Activated CD8-positive, alpha-beta memory T cell treated with anti-CD3 and anti-CD28 coated beads for 1 hour (primary cell): ENCODE results near the gene ATF4.
"Not testable (repeated sequence)": the region's sequence is repeated elsewhere in the genome, so short reads cannot be mapped to it uniquely, and the experiment has no call there.

ENCODE experiments used
- DNase-seq, 2 donors: peaks; one replicate each; pipeline ENCODE4 v3.0.0-alpha.2; 2020; ENCODE audit warnings: low read depth in 1 of 2; ENCODE audit errors: extremely low read depth in 1 of 2

The ATF4 gene

GRCh38 chr22:39489094-39490068, 31.0 kb upstream of the ATF4 start:
- DNase-seq: no peak

- DNase-seq: peak; percentile 41 to 59
Observed at GRCh38 chr22:39490135-39490798, 30.1 kb upstream of the ATF4 start.

DNA sequence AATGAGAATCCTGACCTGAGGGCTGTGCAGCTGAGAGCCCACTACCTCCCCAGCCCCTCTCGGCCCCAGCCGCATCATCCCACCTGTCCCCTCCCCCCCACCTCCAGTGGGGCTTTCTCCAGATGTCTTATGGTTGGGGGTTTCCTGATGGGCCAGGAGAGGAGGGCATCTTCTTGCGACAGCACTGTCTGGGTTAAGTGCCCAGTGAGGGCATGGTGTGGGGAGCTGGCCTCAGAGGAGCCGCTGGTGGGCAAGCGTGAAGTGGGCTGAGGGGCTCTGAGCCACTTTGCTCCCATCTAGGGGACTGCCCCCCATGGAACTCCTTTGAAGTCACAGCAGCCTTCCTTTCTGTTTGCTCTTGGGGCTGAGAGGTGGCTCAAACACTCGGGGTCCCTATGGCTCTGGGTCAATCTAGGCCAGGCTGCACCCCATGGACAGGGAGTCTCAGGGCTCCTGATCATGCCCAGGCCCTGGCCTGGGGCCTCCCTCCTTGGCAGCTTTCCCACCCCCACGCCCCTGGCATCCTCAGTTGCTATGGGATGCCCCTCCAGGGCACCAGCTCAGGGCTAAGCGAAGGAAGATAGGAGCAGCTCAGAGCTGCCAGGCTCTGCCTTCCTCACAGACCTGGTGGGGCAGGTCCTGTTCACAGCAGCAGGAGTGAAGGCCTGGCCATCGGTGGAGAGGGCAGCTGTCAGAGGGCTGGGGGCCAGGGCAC, 29.2 kb upstream of the ATF4 start:
- DNase-seq: no peak

GRCh38 chr22:39491696-39492095, 28.7 kb upstream of the ATF4 start:
- no peak for DNase-seq

GRCh38 chr22:39492186-39492585, 28.2 kb upstream of the ATF4 start:
- DNase-seq: no peak

DNA sequence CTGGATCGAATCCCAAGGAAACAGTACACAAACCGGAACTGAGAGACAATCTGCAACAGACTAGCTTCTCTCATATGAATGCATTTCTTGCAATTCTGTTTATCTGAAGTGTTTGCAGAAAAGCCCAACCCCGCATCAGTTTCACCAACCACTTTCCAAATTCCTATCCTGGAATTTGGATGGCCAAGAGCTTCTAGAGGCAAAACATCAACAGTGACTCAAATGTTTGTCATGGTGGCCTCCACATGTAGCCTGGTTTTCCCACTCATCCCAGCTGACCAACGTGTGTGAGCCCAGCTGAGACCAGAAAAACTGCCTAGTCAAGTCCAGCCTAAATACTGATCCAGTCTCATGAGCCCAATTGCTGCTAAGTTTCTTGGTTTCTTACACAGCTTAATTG, 26.6 kb upstream of the ATF4 start:
- DNase-seq: no peak

GRCh38 chr22:39494471-39495120, 25.8 kb upstream of the ATF4 start:
- DNase-seq: no peak

GRCh38 chr22:39496131-39496838, 24.1 kb upstream of the ATF4 start:
- DNase-seq: peak in 1 of 2 donors; percentile 36

- DNase-seq: no peak
Observed at GRCh38 chr22:39497429-39497828, 22.9 kb upstream of the ATF4 start.

GRCh38 chr22:39498368-39498767, 22.0 kb upstream of the ATF4 start:
- no peak for DNase-seq

- DNase-seq: no peak
Observed at GRCh38 chr22:39498802-39499201, 21.6 kb upstream of the ATF4 start.

GRCh38 chr22:39500101-39500500, 20.3 kb upstream of the ATF4 start:
- no peak for DNase-seq

GRCh38 chr22:39501644-39502108, 18.7 kb upstream of the ATF4 start:
- DNase-seq: no peak

GRCh38 chr22:39502109-39502788, 18.1 kb upstream of the ATF4 start, which contains the start of gene MIEF1:
Gene MIEF1, plus strand, starts transcription at chr22:39502290. Its CDS starts 9,005 bp downstream, at chr22:39511295.
- DNase-seq: peak; percentile 70 to 81

DNA sequence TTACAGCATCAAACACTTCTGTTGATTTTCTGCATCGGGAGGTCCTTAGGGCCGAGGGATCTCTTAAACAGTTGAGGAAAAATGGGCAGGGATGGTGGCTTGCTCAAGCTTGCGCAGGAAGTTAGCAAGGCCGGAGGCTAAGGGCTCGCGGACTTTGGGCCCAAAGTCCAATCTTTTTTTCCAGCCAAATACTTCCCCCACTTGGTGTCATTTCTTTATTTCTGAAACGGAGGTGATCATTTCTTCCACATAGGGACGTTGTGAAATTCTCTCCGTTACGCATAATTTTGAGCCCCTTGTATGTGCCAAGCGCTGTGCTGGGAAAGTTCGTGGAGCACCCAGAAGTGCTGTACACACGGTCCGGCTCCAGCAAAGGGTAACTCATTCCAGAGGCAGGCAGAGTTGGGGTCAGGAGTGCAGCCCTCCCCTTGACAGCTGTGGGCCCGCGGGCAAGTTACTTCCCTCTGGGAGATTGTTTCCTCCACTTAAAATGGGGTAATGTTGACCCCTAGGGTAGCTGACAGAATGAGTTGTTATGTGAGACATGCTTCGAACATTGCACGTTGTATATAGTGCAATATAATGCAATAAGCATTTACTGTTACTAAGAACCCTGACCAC, 17.5 kb upstream of the ATF4 start:
- no peak for DNase-seq

DNA sequence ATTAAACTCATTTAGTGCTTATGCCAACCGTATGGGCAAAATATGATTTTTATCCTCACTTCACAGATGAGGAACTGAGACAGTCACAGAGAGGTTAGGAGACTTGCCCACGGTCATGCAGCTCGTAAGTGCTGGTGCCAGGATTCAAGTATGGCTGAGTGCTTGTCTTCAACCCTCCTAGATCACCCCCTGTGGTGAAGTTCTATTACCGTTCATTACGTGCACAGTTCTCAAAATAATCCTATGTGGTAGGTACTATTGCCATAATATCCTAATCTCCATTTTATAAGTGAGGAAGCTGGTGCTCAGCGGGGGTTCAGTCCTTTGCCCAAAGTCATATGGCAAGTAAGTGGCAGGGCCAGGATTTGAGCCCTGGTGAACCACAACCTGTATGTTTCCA, 16.7 kb upstream of the ATF4 start:
- DNase-seq: no peak

GRCh38 chr22:39504071-39504470, 16.3 kb upstream of the ATF4 start:
- DNase-seq: no peak

- not testable (repeated sequence) for DNase-seq
Observed at GRCh38 chr22:39507021-39507420, 13.3 kb upstream of the ATF4 start.

- no peak for DNase-seq
Observed at GRCh38 chr22:39508393-39508792, 12.0 kb upstream of the ATF4 start.
